Peyer's patch (tissue), 4 donors: ENCODE data around the gene C4orf51.

Source experiments
- POLR2A ChIP-seq, 2 donors: fragments of 450-650 bp; IDR thresholded peaks; one replicate each; pipeline ENCODE4 v1.5.1; 2017; ENCODE audit warnings: antibody characterized with exemption in 2 of 2, mild to moderate bottlenecking in 2 of 2, moderate library complexity in 2 of 2
- TF ChIP-seq, protein P1 (sequence below), 6 experiments: fragments of 450-650 bp in 4 of 6; fragments of 200-600 bp in 2 of 6; sonication (generic) in 1 of 6; IDR thresholded peaks; one replicate each; pipeline ENCODE4 v1.5.1; 2017 to 2019; ENCODE audit warnings: antibody characterized with exemption in 6 of 6, mild to moderate bottlenecking in 3 of 6, moderate library complexity in 1 of 6

DNA sequence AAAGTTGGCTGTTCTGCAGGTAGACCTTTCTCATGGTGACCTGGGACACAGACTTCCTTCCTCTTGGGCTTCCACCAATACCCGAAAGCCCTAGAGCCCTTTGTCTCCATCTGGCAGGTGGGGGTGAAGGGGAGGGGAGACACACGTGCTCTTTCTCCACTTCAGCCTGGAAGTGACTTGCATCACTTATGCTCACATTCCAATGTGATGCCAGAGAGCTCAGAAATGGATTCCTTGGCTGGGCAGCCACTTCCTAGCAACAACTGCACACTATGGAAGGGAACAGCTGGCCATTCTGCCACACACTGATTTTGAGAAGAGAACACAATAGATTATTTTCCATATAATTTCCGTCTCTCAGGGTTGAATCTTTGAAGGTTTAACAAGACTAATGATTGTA, 36.3 kb downstream of the C4orf51 start:
- TF ChIP-seq, protein P1, sequence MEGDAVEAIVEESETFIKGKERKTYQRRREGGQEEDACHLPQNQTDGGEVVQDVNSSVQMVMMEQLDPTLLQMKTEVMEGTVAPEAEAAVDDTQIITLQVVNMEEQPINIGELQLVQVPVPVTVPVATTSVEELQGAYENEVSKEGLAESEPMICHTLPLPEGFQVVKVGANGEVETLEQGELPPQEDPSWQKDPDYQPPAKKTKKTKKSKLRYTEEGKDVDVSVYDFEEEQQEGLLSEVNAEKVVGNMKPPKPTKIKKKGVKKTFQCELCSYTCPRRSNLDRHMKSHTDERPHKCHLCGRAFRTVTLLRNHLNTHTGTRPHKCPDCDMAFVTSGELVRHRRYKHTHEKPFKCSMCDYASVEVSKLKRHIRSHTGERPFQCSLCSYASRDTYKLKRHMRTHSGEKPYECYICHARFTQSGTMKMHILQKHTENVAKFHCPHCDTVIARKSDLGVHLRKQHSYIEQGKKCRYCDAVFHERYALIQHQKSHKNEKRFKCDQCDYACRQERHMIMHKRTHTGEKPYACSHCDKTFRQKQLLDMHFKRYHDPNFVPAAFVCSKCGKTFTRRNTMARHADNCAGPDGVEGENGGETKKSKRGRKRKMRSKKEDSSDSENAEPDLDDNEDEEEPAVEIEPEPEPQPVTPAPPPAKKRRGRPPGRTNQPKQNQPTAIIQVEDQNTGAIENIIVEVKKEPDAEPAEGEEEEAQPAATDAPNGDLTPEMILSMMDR (IDR thresholded peaks at IDR 0.05): no peak
- no peak for TF ChIP-seq POLR2A (IDR thresholded peaks at IDR 0.05)
